Measurements from ENCODE around the gene VRK2.
"Not testable (repeated sequence)": the region's sequence is repeated elsewhere in the genome, so short reads cannot be mapped to it uniquely, and the experiment has no call there.

VRK2 gene

GRCh38 chr2:58170334-58170933 is 123.8 kb downstream of the VRK2 start:
- DNase-seq: not testable (repeated sequence)

- DNase-seq: not testable (repeated sequence)
Measured at GRCh38 chr2:58171831-58172230, 125.2 kb downstream of the VRK2 start.

- DNase-seq: not testable (repeated sequence)
Measured at GRCh38 chr2:58177187-58177586, 130.6 kb downstream of the VRK2 start.

GRCh38 chr2:58180175-58180574 is 133.6 kb downstream of the VRK2 start:
- not testable (repeated sequence) for DNase-seq

- DNase-seq: no peak
Measured at GRCh38 chr2:58180635-58181034, 134.0 kb downstream of the VRK2 start.

GRCh38 chr2:58182527-58182926 is 135.9 kb downstream of the VRK2 start:
- no peak for DNase-seq

- no peak for DNase-seq
Measured at GRCh38 chr2:58186501-58186900, 139.9 kb downstream of the VRK2 start.

- not testable (repeated sequence) for DNase-seq
Measured at GRCh38 chr2:58187022-58187421, 140.4 kb downstream of the VRK2 start.

GRCh38 chr2:58194458-58194857 is 147.9 kb downstream of the VRK2 start:
- DNase-seq: no peak

- DNase-seq: no peak
Measured at GRCh38 chr2:58195662-58196061, 149.1 kb downstream of the VRK2 start.

- DNase-seq: no peak
Measured at GRCh38 chr2:58197894-58198293, 151.3 kb downstream of the VRK2 start.

- no peak for DNase-seq
Measured at GRCh38 chr2:58202404-58202803, 155.8 kb downstream of the VRK2 start.

- DNase-seq: no peak
Measured at GRCh38 chr2:58203018-58203417, 156.4 kb downstream of the VRK2 start.

- no peak for DNase-seq
Measured at GRCh38 chr2:58204195-58204959, 157.8 kb downstream of the VRK2 start.

- no peak for DNase-seq
Measured at GRCh38 chr2:58206785-58207184, 160.2 kb downstream of the VRK2 start.

GRCh38 chr2:58207189-58207588 is 160.6 kb downstream of the VRK2 start:
- no peak for DNase-seq

Measured in stimulated activated CD8-positive, alpha-beta memory T cell treated with anti-CD3 and anti-CD28 coated beads, Interleukin-4, amount 100 ng/mL, for 48 hours (primary cell).